ENCODE measurements around the gene TPSAB1.
"Not testable (repeated sequence)": the region's sequence is repeated elsewhere in the genome, so short reads cannot be mapped to it uniquely, and the experiment has no call there.

DNA sequence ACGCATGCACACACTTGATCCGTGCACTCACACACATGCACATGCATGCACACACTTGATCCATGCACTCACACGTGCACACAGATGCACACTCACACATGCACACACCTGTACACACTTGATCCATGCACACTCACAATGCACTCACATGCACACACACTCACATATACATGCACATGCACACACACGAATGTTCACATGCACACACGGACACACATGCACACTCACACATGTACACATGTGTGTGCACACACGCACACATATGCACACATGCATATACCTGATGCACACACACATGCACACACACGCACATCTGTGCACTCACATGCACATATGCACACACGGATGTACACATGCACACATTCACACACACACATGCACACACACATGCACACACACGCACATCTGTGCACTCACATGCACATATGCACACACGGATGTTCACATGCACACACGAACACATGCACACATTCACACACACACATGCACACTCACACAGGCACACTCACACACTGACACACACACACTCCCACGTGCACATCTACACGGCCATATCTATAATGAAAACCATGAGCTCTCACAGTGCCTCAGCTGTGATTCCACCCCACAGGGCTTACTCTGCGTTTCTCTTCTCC lies 7.5 kb downstream of the TPSAB1 start:
- TF ChIP-seq PPARA (CRISPR knock-in tag; IDR thresholded peaks at IDR 0.05; ENCODE audit: borderline replicate concordance); TOX (CRISPR knock-in tag; IDR thresholded peaks at IDR 0.05; ENCODE audit: borderline replicate concordance); ESRRG (CRISPR knock-in tag; IDR thresholded peaks at IDR 0.05): not testable (repeated sequence)
- TF ChIP-seq, protein P1, sequence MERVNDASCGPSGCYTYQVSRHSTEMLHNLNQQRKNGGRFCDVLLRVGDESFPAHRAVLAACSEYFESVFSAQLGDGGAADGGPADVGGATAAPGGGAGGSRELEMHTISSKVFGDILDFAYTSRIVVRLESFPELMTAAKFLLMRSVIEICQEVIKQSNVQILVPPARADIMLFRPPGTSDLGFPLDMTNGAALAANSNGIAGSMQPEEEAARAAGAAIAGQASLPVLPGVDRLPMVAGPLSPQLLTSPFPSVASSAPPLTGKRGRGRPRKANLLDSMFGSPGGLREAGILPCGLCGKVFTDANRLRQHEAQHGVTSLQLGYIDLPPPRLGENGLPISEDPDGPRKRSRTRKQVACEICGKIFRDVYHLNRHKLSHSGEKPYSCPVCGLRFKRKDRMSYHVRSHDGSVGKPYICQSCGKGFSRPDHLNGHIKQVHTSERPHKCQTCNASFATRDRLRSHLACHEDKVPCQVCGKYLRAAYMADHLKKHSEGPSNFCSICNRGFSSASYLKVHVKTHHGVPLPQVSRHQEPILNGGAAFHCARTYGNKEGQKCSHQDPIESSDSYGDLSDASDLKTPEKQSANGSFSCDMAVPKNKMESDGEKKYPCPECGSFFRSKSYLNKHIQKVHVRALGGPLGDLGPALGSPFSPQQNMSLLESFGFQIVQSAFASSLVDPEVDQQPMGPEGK (CRISPR knock-in tag; IDR thresholded peaks at IDR 0.05; ENCODE audit: borderline replicate concordance): not testable (repeated sequence)

Data from SK-N-SH treated with all-trans-retinoic acid at 6 μM for 48 hours (cell line).